Measurements from ENCODE around the gene OR51G1.
"Not testable (repeated sequence)": the region's sequence is repeated elsewhere in the genome, so short reads cannot be mapped to it uniquely, and the experiment has no call there.

OR51G1 gene

DNA sequence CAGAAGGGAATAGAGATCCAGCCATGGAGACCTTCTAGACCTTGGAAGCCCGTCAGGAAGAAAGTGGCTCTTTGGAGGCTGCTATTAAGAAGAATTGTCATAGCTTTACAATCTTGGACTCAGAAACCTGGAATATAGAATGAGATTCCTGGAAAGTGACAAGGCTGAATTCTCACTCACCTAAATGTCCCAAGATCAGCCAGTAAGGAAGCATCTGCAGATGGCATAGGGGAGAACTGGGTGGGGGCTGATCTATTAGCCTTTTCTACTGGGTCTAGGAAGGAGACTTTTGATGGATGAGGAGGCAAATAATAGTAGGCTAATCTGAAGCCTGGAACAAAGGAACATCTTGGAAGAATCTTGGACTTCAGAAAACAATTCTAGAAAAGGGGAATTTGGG is at the start of gene OR51G1:
TSS of gene OR51G1 (minus strand) at position 101 of the 400 bp plus-strand sequence. CDS start at position 101, 0 bp downstream.
- Histone ChIP-seq H3K36me3 (ENCODE audit: control insufficient read depth in 2 of 2, insufficient read depth in 2 of 2, low read length in 2 of 2) (no peaks in the 10 kb centered on the region), H3K4me3 (ENCODE audit: low read length in 2 of 2) (no peak within 1 kb of the TSS), H3K27me3 (ENCODE audit: control insufficient read depth in 1 of 2, insufficient read depth in 2 of 2, low read length in 2 of 2) (no peaks in the 10 kb centered on the region), H3K27ac (ENCODE audit: low read length) (no peak within 1 kb of the TSS), H3K4me1 (ENCODE audit: control insufficient read depth, insufficient read depth, low read length) (no peaks in the 10 kb centered on the region), H3K9me3 (ENCODE audit: control insufficient read depth in 2 of 2, low read length in 2 of 2) (no peaks in the 10 kb centered on the region), H3K9ac (ENCODE audit: low read length in 2 of 2) (no peak within 1 kb of the TSS)

DNA sequence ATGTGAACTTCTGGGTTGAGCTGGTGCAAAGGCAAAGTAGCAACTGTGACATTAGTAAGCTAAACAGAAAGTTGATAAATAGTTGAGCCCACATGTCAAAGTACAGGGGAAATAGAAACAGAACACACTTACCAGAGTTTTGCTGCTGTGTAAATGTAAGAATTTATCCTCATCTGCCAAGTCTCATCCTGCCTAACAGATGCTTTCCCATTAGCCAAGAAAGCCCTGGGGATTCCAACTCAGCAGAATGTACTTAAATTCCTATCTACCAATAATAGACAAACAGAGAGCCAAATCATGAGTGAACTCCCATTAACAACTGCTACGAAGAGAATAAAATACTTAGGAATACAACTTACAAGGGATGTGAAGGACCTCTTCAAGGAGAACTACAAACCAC is 38.7 kb upstream of the OR51G1 start:
- H3K9me3 ChIP-seq (ENCODE audit: control insufficient read depth in 2 of 2, low read length in 2 of 2) = peaks cover 0 to 3% of the 10 kb centered on the region in 2 donors
- H3K27me3 ChIP-seq (ENCODE audit: control insufficient read depth in 1 of 2, insufficient read depth in 2 of 2, low read length in 2 of 2) = no peaks in the 10 kb centered on the region
- no peak overlapping the region for H3K9ac ChIP-seq (ENCODE audit: low read length in 2 of 2)
- H3K27ac ChIP-seq (ENCODE audit: low read length) = no peak overlapping the region
- H3K4me3 ChIP-seq (ENCODE audit: low read length in 2 of 2) = no peak overlapping the region
- H3K36me3 ChIP-seq (ENCODE audit: control insufficient read depth in 2 of 2, insufficient read depth in 2 of 2, low read length in 2 of 2) = no peaks in the 10 kb centered on the region
- no peaks in the 10 kb centered on the region for H3K4me1 ChIP-seq (ENCODE audit: control insufficient read depth, insufficient read depth, low read length)

DNA sequence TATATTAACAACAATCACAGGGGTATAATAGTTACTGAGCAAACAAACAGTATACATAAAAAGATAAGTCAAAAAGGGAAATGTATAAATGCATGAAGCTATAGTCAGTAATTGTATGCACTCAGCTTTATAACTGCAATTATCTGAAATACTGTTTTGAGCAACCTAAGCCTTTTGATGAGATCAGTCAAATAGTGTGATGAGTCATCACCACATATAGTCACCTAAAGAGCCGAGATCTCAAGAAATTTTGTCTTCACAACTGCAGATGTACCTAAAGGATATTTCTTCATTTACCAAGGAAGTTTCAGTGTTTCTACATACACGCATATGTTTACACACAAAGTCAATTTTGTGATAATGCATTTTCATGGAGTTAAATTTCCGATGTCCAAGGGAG is 36.7 kb upstream of the OR51G1 start:
- Histone ChIP-seq H3K9me3 (ENCODE audit: control insufficient read depth in 2 of 2, low read length in 2 of 2) (peaks cover 0 to 3% of the 10 kb centered on the region in 2 donors), H3K36me3 (ENCODE audit: control insufficient read depth in 2 of 2, insufficient read depth in 2 of 2, low read length in 2 of 2) (no peaks in the 10 kb centered on the region), H3K4me1 (ENCODE audit: control insufficient read depth, insufficient read depth, low read length) (no peaks in the 10 kb centered on the region), H3K27me3 (ENCODE audit: control insufficient read depth in 1 of 2, insufficient read depth in 2 of 2, low read length in 2 of 2) (no peaks in the 10 kb centered on the region), H3K4me3 (ENCODE audit: low read length in 2 of 2) (no peak overlapping the region), H3K27ac (ENCODE audit: low read length) (no peak overlapping the region), H3K9ac (ENCODE audit: low read length in 2 of 2) (no peak overlapping the region)

- no peak overlapping the region for H3K4me3 ChIP-seq (ENCODE audit: low read length in 2 of 2)
- H3K27ac ChIP-seq (ENCODE audit: low read length) = no peak overlapping the region
- no peaks in the 10 kb centered on the region for H3K9me3 ChIP-seq (ENCODE audit: control insufficient read depth in 2 of 2, low read length in 2 of 2)
- no peak overlapping the region for H3K9ac ChIP-seq (ENCODE audit: low read length in 2 of 2)
- no peaks in the 10 kb centered on the region for H3K4me1 ChIP-seq (ENCODE audit: control insufficient read depth, insufficient read depth, low read length)
- H3K27me3 ChIP-seq (ENCODE audit: control insufficient read depth in 1 of 2, insufficient read depth in 2 of 2, low read length in 2 of 2) = no peaks in the 10 kb centered on the region
- no peaks in the 10 kb centered on the region for H3K36me3 ChIP-seq (ENCODE audit: control insufficient read depth in 2 of 2, insufficient read depth in 2 of 2, low read length in 2 of 2)
Observed at GRCh38 chr11:4957396-4957795, 33.3 kb upstream of the OR51G1 start.

DNA sequence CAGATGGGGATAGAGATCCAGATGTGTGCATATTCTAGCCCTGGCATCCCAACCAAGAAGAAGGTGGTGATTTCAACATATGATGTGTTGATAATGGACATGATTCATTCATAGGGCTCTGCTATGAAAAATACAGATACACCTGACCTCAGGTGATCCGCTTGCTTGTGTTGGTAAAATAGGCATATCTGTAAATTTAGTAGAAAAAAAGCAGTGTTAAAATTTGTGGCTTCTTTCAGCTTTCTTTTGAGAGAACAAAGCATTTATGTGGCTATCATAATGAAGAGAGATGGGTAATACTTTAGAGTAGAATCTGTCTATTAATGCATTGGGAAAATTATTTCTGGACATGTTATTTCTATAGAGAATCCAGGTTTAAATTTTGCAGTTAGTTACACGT is 31.5 kb upstream of the OR51G1 start, which contains the start of gene OR51A2:
TSS of gene OR51A2 (minus strand) at position 101 of the 400 bp plus-strand sequence. CDS start at position 101, 0 bp downstream.
- not testable (repeated sequence) for H3K36me3 ChIP-seq (ENCODE audit: control insufficient read depth in 2 of 2, insufficient read depth in 2 of 2, low read length in 2 of 2); H3K27ac ChIP-seq (ENCODE audit: low read length); H3K27me3 ChIP-seq (ENCODE audit: control insufficient read depth in 1 of 2, insufficient read depth in 2 of 2, low read length in 2 of 2); H3K4me3 ChIP-seq (ENCODE audit: low read length in 2 of 2); H3K4me1 ChIP-seq (ENCODE audit: control insufficient read depth, insufficient read depth, low read length); H3K9me3 ChIP-seq (ENCODE audit: control insufficient read depth in 2 of 2, low read length in 2 of 2); H3K9ac ChIP-seq (ENCODE audit: low read length in 2 of 2)

DNA sequence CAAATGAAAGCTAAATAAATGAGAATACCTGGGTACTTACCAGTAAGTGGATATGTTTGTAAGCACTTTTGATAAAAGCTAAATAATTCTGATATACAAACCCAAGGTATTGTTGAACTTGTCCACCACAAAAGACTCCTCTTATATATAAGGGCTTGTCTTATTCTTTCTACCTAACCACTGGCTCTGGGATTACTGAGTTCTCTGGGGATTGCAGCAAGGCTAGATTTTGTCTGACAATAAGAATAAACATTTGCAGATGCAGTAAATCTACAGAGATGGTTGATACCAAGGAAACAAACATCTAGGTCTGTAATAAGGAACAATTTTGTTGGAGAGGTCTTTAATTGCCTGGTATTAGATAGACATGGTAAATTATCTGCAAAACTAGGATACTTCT is 23.4 kb upstream of the OR51G1 start, which contains the start of gene OR51A4:
TSS of gene OR51A4 (minus strand) at position 101 of the 400 bp plus-strand sequence. CDS start 505 bp downstream, outside the sequence.
- no peak within 1 kb of the TSS for H3K4me3 ChIP-seq (ENCODE audit: low read length in 2 of 2)
- no peaks in the 10 kb centered on the region for H3K27me3 ChIP-seq (ENCODE audit: control insufficient read depth in 1 of 2, insufficient read depth in 2 of 2, low read length in 2 of 2)
- H3K36me3 ChIP-seq (ENCODE audit: control insufficient read depth in 2 of 2, insufficient read depth in 2 of 2, low read length in 2 of 2) = no peaks in the 10 kb centered on the region
- H3K4me1 ChIP-seq (ENCODE audit: control insufficient read depth, insufficient read depth, low read length) = no peaks in the 10 kb centered on the region
- H3K9ac ChIP-seq (ENCODE audit: low read length in 2 of 2) = no peak within 1 kb of the TSS
- H3K27ac ChIP-seq (ENCODE audit: low read length) = no peak within 1 kb of the TSS
- H3K9me3 ChIP-seq (ENCODE audit: control insufficient read depth in 2 of 2, low read length in 2 of 2) = no peaks in the 10 kb centered on the region

DNA sequence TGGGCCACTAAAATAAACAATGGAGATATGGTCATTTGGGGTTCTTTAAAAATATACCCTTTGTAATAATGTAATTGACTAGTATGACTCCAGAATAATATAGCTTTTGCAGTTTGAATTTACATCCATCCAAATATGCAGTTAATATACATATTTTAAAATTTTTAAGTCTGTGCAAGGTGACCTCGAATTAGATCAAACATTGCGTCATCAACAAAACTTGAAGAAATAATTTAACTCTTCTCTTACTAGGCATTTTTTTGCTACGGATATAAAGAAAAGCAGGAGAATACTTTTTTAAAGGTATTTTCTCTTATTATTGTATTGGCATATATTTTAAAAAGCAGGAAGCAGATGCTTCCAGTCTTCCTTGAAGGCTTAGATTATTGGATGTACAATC is 12.6 kb upstream of the OR51G1 start:
- no peaks in the 10 kb centered on the region for H3K9me3 ChIP-seq (ENCODE audit: control insufficient read depth in 2 of 2, low read length in 2 of 2)
- no peaks in the 10 kb centered on the region for H3K36me3 ChIP-seq (ENCODE audit: control insufficient read depth in 2 of 2, insufficient read depth in 2 of 2, low read length in 2 of 2)
- no peaks in the 10 kb centered on the region for H3K4me1 ChIP-seq (ENCODE audit: control insufficient read depth, insufficient read depth, low read length)
- no peak overlapping the region for H3K27ac ChIP-seq (ENCODE audit: low read length)
- H3K9ac ChIP-seq (ENCODE audit: low read length in 2 of 2) = no peak overlapping the region
- no peaks in the 10 kb centered on the region for H3K27me3 ChIP-seq (ENCODE audit: control insufficient read depth in 1 of 2, insufficient read depth in 2 of 2, low read length in 2 of 2)
- no peak overlapping the region for H3K4me3 ChIP-seq (ENCODE audit: low read length in 2 of 2)

- H3K4me3 ChIP-seq (ENCODE audit: low read length in 2 of 2) = no peak overlapping the region
- no peak overlapping the region for H3K9ac ChIP-seq (ENCODE audit: low read length in 2 of 2)
- no peak overlapping the region for H3K27ac ChIP-seq (ENCODE audit: low read length)
- H3K4me1 ChIP-seq (ENCODE audit: control insufficient read depth, insufficient read depth, low read length) = no peaks in the 10 kb centered on the region
- H3K36me3 ChIP-seq (ENCODE audit: control insufficient read depth in 2 of 2, insufficient read depth in 2 of 2, low read length in 2 of 2) = no peaks in the 10 kb centered on the region
- no peaks in the 10 kb centered on the region for H3K27me3 ChIP-seq (ENCODE audit: control insufficient read depth in 1 of 2, insufficient read depth in 2 of 2, low read length in 2 of 2)
- no peaks in the 10 kb centered on the region for H3K9me3 ChIP-seq (ENCODE audit: control insufficient read depth in 2 of 2, low read length in 2 of 2)
Observed at GRCh38 chr11:4932751-4933150, 8.6 kb upstream of the OR51G1 start.

- H3K4me1 ChIP-seq (ENCODE audit: control insufficient read depth, insufficient read depth, low read length) = no peaks in the 10 kb centered on the region
- H3K9me3 ChIP-seq (ENCODE audit: control insufficient read depth in 2 of 2, low read length in 2 of 2) = no peaks in the 10 kb centered on the region
- H3K4me3 ChIP-seq (ENCODE audit: low read length in 2 of 2) = no peak overlapping the region
- no peaks in the 10 kb centered on the region for H3K36me3 ChIP-seq (ENCODE audit: control insufficient read depth in 2 of 2, insufficient read depth in 2 of 2, low read length in 2 of 2)
- H3K27me3 ChIP-seq (ENCODE audit: control insufficient read depth in 1 of 2, insufficient read depth in 2 of 2, low read length in 2 of 2) = no peaks in the 10 kb centered on the region
- H3K27ac ChIP-seq (ENCODE audit: low read length) = no peak overlapping the region
- H3K9ac ChIP-seq (ENCODE audit: low read length in 2 of 2) = no peak overlapping the region
Observed at GRCh38 chr11:4926608-4927007, 2.5 kb upstream of the OR51G1 start.

DNA sequence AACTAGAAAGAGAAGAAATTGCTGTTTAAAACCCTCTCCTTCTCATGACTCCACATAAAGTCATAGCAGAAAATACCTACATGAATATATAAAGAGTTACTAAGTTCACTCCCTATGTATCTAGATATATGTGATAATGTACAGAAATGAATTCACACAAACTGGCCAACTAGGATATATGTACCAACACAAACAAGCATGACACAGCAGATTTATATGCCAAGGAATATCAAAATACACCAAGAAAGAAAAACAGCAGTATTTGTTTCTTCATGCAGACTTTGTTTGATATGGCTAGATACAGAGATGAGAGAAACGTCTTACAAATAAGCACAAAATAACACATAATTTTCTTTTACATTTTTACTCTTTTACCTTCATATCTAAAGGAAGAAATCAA is 1.8 kb downstream of the OR51G1 start:
- H3K27ac ChIP-seq (ENCODE audit: low read length) = no peak overlapping the region
- no peaks in the 10 kb centered on the region for H3K27me3 ChIP-seq (ENCODE audit: control insufficient read depth in 1 of 2, insufficient read depth in 2 of 2, low read length in 2 of 2)
- H3K36me3 ChIP-seq (ENCODE audit: control insufficient read depth in 2 of 2, insufficient read depth in 2 of 2, low read length in 2 of 2) = no peaks in the 10 kb centered on the region
- no peak overlapping the region for H3K9ac ChIP-seq (ENCODE audit: low read length in 2 of 2)
- no peaks in the 10 kb centered on the region for H3K9me3 ChIP-seq (ENCODE audit: control insufficient read depth in 2 of 2, low read length in 2 of 2)
- no peaks in the 10 kb centered on the region for H3K4me1 ChIP-seq (ENCODE audit: control insufficient read depth, insufficient read depth, low read length)
- H3K4me3 ChIP-seq (ENCODE audit: low read length in 2 of 2) = no peak overlapping the region

- H3K27ac ChIP-seq (ENCODE audit: low read length) = no peak overlapping the region
- no peaks in the 10 kb centered on the region for H3K9me3 ChIP-seq (ENCODE audit: control insufficient read depth in 2 of 2, low read length in 2 of 2)
- H3K4me3 ChIP-seq (ENCODE audit: low read length in 2 of 2) = no peak overlapping the region
- H3K36me3 ChIP-seq (ENCODE audit: control insufficient read depth in 2 of 2, insufficient read depth in 2 of 2, low read length in 2 of 2) = no peaks in the 10 kb centered on the region
- H3K9ac ChIP-seq (ENCODE audit: low read length in 2 of 2) = no peak overlapping the region
- no peaks in the 10 kb centered on the region for H3K27me3 ChIP-seq (ENCODE audit: control insufficient read depth in 1 of 2, insufficient read depth in 2 of 2, low read length in 2 of 2)
- H3K4me1 ChIP-seq (ENCODE audit: control insufficient read depth, insufficient read depth, low read length) = no peaks in the 10 kb centered on the region
Observed at GRCh38 chr11:4921796-4922195, 2.3 kb downstream of the OR51G1 start.

Measured in stomach smooth muscle (tissue), 2 donors.